ENCODE results near the gene MOB1B.
"Not testable (repeated sequence)": the region's sequence is repeated elsewhere in the genome, so short reads cannot be mapped to it uniquely, and the experiment has no call there.

The MOB1B gene

GRCh38 chr4:70958681-70959080, 56.5 kb downstream of the MOB1B start:
- DNase-seq, result no peak

DNA sequence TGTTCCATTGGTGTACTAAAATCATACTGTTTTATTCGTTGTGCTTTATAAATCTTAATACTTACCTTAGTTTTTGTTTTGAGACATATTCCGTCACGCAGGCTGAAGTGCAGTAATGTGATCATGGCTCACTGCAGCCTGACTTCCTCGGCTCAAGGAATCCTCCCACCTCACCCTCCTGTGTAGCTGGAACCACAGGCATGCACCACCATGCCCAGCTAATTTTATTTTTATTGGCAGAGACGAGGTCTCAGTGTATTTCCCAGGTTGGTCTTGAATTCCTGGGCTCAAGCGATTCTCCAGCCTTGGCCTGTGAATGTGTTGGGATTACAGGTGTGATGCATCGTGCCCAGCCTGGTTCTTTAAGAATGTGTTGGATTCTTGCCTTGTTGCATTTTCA, 66.9 kb downstream of the MOB1B start:
- DNase-seq, result no peak

- DNase-seq, result no peak
Measured at GRCh38 chr4:70976252-70976651, 74.1 kb downstream of the MOB1B start.

- DNase-seq, result no peak
Measured at GRCh38 chr4:70979445-70980008, 77.4 kb downstream of the MOB1B start.

GRCh38 chr4:70980196-70980595, 78.0 kb downstream of the MOB1B start:
- no peak for DNase-seq

DNA sequence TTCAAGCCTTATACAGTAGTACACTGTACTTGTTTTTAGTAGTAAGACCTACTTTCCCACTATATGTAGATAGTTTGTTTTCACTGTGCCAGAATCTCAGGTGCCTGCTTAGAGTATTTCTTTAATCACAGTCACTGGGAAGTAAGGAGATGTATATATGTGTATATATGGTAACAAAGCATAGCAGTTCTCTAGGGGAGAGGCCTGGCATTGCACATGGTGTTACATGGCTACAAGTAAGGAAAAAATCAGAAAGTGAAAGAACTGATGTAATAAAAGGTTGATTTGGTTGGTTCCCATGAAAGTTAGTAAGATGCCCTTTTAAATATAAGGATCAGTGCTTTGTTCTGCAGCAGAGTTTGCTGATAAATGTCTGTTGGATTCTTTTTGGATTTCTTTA, 81.9 kb downstream of the MOB1B start:
- no peak for DNase-seq

DNA sequence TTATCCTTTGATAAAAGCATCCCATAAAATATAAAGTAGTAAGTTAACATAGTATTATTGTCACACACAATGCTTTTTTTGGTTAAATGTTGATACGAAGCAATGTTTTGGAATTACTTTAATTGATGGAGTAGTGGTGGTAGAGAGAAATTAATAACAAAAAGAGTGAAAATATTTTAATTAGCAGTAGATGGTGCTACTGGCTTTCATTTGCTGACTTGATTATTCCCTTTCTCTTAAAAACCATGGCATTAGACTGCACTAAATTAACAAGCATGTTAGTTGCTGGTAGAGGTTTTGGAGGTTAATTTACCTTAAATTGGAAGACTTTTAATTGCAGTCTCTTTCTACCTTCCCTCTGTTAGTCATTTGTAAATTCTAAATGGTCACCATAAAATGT, 82.4 kb downstream of the MOB1B start:
- DNase-seq, result no peak

DNA sequence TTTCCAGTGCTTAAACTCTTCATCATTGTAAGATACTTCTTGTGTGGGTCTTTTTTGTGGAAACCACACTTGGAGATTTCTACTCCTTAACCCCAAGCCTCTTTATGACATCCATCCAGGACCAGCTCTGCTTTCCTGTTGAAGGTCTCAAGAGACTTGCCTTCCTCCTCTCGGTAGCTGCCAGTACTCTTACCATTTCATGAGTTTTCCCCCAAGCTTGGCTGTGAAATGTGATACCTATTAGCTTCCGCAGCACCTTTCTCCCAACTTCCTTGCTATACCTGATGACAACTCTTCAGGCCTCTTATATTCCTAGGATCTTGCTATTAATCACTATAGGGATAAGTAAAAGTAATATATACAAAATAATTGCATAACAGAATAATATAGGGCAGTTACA, 89.4 kb downstream of the MOB1B start:
- no peak for DNase-seq

DNA sequence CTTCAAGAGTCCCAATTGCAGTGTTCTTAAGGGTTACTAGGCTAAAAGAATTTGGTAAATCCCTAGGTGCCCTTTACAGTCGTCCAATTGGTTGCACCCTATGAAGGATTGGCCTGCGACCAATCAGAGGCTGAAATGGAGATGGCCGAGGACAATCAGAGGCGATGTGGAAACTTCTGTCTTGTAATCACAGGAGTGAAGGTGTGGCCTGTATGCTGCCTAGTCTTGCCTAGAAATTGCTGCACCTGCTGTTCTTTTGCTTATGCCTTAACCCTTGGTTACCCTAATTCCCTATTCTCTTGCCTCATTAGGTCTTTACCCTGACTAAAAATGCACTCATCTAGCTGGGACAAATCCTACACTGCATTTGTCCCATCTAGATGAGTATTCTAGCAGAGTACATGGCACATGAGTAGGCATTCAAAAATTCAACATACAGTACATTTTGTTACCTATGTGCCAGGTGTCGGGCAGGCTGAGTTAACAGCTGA, 90.3 kb downstream of the MOB1B start:
- DNase-seq, result no peak

DNA sequence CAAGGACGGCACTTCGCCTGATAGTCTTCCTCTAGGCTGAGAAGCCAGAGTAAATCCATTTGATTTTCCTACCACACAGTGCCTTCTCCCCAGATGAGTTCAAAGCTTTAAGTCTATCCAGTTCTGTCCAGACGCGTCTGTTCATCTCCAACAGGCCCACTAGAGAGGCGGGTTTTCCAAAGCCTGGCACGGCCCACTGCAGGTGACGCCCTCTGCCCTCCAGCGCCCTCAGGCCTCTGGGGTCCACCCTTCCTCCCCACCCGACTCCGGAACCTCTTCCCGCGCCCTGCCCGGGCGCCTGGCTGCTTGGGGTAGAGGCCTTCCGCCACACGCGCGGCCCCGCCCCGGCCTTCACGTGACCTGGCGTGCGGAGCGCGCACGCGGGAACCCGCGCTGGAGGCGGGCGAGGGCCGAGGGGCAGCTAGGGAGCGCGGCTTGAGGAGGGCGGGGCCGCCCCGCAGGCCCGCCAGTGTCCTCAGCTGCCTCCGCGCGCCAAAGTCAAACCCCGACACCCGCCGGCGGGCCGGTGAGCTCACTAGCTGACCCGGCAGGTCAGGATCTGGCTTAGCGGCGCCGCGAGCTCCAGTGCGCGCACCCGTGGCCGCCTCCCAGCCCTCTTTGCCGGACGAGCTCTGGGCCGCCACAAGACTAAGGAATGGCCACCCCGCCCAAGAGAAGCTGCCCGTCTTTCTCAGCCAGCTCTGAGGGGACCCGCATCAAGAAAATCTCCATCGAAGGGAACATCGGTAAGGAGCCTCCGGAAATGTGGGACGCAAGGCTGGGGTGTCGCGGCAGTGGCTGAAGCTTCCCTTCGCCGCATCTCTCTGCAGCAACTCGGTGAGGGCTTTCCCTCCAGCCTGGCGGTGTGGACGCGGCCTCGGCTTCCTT, 91.3 kb downstream of the MOB1B start, which contains the start of gene DCK:
DCK (plus strand) TSS at position 469 of the 888 bp plus-strand sequence; CDS start at position 656, 187 bp downstream.
- peak; percentile 82 for DNase-seq

GRCh38 chr4:70994069-70994366, 91.8 kb downstream of the MOB1B start:
- DNase-seq, result peak; percentile 22

GRCh38 chr4:70994387-70995099, 92.4 kb downstream of the MOB1B start:
- DNase-seq, result no peak

- no peak for DNase-seq
Measured at GRCh38 chr4:70996018-70996360, 93.8 kb downstream of the MOB1B start.

GRCh38 chr4:70997036-70997435, 94.9 kb downstream of the MOB1B start:
- no peak for DNase-seq

- no peak for DNase-seq
Measured at GRCh38 chr4:70997546-70997945, 95.4 kb downstream of the MOB1B start.

DNA sequence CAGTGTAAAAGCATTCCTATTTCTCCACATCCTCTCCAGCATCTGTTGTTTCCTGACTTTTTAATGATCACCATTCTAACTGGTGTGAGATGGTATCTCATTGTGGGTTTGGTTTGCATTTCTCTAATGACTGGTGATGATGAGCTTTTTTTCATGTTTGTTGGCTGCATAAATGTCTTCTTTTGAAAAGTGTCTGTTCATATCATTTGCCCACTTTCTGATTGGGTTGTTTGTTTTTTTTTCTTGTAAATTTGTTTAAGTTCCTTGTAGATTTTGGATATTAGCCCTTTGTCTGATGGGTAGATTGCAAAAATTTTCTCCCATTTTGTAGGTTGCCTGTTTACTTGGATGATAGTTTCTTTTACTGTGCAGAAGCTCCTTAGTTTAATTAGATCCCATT, 97.5 kb downstream of the MOB1B start:
- DNase-seq, result not testable (repeated sequence)

DNA sequence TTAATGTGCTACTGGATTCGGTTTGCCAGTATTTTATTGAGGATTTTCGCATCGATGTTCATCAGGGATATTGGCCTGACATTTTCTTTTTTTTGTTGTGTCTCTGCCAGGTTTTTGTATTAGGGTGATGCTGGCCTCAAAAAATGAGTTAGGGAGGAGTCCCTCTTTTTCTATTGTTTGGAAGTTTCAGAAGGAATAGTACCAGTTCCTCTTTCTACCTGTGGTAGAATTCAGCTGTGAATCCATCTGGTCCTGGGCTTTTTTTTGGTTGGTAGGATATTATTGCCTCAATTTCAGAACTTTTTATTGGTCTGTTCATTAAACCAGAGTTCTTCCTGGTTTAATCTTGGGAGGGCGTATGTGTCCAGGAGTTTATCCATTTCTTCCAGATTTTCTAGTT, 99.2 kb downstream of the MOB1B start:
- DNase-seq, result not testable (repeated sequence)

GRCh38 chr4:71004281-71004851, 102.2 kb downstream of the MOB1B start:
- peak; percentile 59 for DNase-seq

DNA sequence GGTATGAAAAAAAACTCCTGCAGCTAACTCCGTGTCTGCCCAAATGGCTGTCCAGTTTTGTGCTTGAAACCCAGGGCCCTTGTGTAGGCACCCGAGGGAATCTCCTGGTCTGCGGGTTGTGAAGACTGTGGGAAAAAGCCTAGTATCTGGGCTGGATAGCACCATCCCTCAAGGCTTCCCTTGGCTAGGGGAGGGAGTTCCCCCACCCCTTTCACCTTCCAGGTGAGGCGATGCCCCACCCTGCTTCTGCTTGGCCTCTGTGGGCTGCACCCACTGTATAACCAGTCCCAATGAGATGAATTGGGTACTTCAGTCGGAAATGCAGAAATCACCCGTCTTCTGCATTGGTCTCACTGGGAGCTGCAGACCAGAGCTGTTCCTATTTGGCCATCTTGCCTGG, 102.9 kb downstream of the MOB1B start:
- DNase-seq, result not testable (repeated sequence)

DNA sequence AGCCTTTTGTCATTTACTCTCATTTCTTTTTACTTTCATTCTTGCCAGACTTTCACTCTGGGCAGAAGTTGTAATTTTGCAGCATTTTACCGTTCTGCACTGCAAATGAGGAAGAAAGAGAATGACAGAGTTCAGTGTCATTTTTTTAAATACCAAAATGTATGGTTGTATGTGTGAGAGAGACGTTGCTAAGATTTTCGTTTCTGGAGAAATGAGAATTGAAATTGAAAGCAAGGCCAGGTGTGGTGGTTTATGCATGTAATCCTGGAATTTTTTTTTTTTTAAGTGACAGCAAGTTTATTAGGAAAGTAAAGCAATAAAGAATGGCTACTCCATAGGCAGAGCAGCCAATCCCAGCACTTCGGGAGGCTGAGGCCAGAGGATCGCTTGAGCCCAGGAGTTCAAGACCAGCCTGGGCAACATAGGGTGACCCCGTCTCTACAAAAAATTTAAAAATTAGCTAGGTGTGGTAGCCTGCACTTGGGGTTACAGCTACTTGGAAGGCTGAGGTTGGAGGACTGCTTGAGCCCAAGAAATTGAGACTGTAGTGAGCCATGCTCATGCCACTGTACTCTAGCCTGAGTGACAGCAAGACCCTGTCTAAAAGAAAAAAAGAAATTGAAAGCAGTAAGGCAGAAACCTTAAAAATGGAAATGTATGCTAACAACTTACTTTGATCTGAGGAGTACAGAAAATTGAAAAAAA, 104.2 kb downstream of the MOB1B start:
- no peak for DNase-seq

GRCh38 chr4:71008196-71008595, 106.0 kb downstream of the MOB1B start:
- no peak for DNase-seq

DNA sequence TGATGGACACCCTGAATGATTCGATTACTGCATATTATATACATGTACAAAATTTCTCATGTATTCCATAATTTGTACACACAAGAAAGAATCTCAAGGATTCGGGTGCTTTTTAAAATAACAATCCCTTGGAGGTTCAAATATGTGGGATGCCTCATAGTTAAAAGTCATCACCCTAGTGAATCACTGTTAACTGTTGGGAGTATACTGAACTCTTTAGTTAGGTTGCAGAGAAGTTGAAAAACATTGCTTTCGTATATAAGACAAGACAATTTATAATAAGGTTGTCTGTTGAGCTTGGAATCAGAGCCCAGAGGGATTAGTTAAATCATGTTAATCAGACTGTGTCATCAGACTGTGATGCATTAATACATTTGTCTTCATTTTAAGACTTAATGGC, 106.9 kb downstream of the MOB1B start:
- DNase-seq, result no peak
